Measurements from ENCODE around the gene TTC3.
"Not testable (repeated sequence)": the region's sequence is repeated elsewhere in the genome, so short reads cannot be mapped to it uniquely, and the experiment has no call there.

TTC3 gene, protein sequence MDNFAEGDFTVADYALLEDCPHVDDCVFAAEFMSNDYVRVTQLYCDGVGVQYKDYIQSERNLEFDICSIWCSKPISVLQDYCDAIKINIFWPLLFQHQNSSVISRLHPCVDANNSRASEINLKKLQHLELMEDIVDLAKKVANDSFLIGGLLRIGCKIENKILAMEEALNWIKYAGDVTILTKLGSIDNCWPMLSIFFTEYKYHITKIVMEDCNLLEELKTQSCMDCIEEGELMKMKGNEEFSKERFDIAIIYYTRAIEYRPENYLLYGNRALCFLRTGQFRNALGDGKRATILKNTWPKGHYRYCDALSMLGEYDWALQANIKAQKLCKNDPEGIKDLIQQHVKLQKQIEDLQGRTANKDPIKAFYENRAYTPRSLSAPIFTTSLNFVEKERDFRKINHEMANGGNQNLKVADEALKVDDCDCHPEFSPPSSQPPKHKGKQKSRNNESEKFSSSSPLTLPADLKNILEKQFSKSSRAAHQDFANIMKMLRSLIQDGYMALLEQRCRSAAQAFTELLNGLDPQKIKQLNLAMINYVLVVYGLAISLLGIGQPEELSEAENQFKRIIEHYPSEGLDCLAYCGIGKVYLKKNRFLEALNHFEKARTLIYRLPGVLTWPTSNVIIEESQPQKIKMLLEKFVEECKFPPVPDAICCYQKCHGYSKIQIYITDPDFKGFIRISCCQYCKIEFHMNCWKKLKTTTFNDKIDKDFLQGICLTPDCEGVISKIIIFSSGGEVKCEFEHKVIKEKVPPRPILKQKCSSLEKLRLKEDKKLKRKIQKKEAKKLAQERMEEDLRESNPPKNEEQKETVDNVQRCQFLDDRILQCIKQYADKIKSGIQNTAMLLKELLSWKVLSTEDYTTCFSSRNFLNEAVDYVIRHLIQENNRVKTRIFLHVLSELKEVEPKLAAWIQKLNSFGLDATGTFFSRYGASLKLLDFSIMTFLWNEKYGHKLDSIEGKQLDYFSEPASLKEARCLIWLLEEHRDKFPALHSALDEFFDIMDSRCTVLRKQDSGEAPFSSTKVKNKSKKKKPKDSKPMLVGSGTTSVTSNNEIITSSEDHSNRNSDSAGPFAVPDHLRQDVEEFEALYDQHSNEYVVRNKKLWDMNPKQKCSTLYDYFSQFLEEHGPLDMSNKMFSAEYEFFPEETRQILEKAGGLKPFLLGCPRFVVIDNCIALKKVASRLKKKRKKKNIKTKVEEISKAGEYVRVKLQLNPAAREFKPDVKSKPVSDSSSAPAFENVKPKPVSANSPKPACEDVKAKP (N-terminal part only)

DNA sequence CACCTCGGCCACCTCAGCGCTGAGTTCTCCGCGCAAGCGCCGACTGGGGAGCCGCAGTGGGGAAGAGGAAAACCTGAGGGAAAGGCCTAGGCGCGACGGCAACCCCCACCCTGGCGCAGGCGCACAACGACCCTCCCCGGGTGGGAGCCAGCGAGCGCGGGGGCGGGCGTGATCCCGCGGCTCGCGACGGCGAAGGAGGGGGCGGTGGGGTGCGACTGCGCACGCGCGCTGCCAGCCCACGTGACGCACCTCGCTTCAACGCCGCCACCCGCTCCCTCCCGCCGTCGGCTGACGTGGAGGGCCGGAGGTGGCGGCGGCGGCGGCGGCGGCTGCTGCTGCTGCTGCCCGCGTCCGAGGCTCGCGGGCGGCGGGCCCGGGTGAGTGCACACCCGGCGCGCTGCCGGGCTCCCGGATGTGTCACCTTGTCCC, at the start of gene TTC3, which contains the start of gene PIGP:
TSS of gene TTC3 (plus strand) at position 267 of the 429 bp plus-strand sequence. CDS start 14,004 bp downstream, outside the sequence.
TSS of gene PIGP (minus strand) at position 84 of the 429 bp plus-strand sequence. CDS start 556 bp downstream, outside the sequence.
- DNase-seq, result peak; percentile 91 to 98

DNA sequence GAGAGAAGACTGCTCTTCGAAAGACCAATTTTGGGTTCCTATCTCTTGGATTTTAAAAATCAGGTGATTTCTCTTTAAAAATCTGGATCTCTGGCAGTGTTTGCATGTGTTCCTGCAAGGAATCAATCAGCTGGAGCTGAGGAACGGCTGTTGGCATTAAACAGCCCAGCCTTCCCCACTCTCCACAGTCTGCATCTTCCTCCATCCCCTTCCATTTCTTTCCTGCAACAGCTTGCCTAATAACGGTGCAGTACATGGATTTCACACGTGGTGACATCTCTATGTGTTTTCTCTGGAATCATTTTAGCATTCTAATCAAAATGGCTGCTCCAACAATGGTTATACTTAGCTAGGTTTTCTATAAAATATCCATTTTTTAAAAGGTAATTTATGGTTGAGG, 46.6 kb upstream of the TTC3 start:
- DNase-seq, result no peak

DNA sequence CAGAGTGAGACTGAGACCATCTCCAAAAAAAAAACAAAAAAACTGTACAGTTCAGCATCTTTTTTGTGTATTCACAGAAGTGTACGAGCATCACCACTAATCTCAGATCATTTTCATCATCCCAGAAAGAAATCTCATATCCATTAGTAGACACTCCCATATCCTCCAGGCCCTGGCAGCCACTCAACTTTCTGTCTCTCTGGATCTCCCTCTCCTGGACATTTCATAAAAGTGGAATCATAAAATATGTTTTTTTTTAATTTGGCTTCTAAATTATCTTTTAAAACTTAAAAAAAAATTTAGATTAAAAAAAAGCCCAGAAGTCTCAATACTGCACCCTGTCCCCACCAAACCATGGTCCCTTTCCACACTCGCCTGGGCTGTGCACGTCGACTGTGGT, 44.5 kb upstream of the TTC3 start:
- DNase-seq, result no peak

DNA sequence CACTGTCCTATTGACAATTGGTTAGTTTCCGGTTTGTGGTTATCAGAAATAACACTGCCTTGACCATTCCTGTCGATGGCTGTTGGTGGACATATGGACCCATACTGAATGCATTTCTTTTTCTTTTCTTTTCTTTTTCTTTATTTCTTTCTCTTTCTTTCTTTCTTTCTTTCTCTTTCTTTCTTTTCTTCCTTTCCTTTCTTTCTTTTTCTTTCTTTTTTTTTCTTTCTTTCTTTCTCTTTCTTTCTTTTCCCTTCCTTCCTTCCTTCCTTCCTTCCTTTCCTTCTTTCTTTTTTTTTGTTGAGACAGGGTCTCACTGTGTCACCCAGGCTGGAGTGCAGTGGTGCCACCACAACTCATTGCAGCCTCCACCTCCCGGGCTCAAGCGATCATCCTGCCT, 42.2 kb upstream of the TTC3 start:
- no peak for DNase-seq

DNA sequence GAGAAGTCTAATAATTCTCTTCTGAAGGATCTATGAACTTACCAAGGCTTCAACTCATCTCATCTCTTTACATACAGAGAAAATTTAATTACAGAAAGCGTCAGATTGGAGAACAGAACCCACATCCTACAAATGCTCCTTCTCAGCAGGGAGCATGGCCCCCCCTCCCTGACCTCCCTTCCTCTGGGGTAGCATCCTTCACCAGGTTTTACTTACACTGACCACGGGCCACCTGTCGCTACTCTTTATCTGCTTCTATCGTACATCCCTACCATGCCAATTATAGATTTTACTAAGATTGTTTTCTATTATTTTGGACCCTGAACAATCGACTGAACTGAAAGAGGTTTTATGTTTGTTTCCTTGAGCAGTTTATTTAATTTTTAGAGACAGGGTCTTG, 40.8 kb upstream of the TTC3 start:
- DNase-seq, result no peak

DNA sequence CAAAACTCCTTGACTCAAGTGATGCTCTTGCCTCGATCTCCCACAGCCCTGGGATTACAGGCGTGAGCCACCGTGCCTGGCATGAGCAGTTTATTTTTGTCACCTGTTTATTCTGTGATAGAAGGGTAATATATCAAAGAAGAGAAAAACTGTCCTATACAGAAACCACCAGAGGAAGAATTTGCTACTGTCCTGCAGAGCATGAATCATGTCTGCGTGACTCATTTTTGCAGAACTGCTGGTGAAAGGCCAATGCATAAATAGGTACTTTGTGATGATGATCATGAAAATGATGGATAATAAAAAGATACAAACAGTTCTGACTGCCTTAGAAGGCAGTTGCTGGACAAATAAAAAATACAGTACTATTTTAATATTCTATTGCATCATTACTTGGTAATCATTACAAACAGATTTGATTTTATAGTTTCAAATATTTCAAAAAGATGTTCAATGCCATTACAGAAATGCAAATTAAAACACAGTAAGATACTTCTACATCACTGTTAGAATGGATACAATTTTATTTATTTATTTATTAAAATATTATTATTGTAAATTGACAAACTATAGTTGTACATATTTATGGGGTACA, 40.1 kb upstream of the TTC3 start:
- no peak for DNase-seq

DNA sequence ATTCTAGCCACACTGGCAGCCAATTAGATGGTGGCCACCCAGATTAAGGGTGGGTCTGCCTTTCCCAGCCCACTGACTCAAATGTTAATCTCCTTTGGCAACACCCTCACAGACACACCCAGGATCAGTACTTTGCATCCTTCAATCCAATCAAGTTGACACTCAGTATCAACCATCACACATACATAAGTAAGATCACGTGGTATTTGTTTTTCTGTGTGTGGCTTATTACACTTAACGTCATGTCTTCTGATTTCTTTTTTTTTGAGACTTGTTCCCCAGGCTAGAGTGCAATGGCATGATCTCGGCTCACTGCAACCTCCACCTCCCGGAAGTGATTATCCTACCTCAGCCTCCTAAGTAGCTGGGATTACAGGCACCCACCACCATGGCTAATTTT, 38.7 kb upstream of the TTC3 start:
- not testable (repeated sequence) for DNase-seq

DNA sequence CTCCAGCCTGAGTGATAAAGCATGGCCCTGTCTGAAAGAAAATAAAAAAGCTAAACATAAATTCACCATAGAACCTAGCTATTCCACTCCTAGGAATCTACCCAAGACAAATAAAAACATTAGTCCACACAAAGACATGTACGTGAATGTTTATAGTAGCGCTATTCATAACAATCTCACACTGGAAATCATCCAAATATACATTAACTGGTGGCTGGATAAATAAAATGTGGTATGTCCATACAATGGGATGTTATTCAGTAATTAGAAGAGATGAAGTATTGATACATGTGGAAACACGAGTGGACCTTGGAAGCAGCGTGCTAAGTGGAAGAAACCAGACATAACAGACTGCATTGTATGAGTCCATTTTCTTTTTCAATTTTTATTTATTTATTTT, 36.9 kb upstream of the TTC3 start:
- no peak for DNase-seq

DNA sequence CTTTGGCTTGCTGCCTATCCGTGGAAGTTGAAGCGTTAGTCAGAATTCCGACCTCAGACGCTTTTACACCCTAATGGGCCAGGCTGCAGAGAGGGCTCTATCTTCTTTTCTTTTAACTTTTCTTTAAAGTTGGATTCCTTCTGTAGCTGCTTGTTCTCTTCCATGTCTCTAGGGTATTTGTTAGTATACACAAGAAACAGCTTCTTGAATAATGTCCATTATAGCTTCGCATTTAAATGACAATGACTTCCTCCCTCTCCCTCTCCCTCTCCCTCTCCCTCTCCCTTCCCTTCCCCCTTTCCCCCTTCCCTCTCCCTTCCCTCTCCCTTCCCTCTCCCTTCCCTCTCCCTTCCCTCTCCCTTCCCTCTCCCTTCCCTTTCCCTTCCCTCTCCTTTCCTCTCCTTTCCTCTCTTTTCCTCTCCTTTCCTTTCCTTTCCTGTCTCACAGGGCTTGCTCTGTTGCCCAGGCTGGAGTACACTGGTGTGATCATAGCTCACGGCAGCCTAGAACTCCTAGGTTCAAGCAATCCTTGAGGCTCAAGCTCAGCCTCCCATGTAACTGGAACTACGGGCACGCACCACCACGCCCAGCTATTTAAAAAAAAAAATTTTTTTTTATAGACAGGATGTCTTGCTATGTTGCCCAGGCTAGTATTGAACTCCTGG, 33.5 kb upstream of the TTC3 start:
- no peak for DNase-seq

DNA sequence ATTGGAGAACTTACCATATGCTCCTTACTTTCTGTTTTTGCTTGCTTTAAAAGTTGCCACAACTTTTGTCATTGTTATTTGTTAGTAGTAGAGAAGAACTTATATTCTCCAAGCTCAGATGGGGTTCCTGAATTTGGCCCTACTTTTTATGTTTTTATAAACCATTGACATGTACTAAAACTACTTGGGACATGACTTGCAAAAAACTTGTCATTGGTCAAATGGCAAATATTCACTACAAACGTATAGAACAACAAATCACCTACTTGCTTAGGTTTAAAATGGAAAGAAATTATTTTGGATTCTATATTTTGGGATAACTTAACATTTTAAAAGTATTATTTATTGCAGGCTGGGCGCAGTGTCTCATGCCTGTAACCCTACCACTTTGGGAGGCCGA, 32.8 kb upstream of the TTC3 start:
- no peak for DNase-seq

DNA sequence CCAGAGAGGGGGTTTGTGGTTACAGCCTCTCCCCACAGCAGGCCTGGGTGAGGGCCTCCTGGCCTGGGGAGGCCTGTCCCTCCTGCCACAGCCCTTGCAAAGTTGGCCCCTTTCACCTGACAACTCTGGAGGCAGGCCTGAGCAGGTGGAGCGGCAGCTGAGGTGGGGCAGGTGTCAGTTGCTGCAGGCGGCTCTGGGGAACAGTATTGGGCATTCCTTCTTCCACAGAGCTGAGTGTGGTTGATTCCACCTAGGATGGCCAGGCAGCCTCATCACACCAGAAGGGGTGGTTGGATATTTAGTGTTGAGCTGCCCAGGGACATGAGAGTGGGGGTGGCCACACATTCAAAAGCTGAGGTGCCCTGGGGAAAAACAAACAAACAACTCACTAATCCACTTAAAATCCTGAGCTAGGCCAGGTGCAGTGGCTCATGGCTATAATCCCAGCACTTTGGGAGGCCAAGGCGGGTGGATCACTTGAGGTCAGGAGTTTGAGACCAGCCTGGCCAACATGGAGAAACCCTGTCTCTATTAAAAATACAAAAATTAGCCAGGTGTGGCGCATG, 31.3 kb upstream of the TTC3 start:
- no peak for DNase-seq

DNA sequence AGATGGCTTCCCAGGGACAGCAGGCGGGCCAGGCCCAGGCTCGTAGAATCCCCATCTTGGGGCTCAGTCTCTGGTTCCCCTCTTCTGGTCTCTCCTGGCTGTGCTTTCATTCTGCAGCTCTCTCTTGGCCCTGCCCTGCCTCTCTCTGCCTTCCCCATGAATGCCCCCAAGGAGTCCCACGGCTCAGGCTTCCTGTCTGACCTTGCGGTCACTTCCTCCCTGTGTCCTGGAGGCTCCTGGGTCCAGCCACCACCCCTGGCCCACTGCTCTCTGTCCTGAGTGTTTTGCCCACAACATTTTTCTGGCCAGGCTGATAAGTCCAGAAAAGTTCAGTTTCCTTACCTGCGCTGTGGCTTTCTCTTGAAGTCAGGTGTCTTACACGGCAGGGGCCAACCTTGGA, 29.2 kb upstream of the TTC3 start:
- DNase-seq, result no peak

DNA sequence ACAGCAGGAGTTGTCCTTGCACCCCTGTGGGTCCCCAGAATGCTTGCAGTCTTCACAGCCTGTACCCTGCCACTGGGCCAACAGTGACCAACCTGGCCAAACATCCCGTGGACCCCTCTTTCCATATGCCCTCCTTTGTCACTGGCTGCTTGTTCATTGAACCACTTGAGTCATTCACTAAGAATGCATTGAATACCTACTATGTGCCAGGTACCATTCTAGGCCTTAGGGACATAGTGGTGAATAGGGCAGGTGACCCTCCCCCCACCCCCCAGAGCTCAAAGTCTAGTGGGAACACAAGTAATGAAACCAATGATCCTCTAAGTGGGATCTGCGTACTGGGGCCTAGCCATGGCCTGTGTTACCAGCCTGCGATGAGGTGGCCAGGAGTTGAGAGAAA, 28.4 kb upstream of the TTC3 start:
- DNase-seq, result no peak

DNA sequence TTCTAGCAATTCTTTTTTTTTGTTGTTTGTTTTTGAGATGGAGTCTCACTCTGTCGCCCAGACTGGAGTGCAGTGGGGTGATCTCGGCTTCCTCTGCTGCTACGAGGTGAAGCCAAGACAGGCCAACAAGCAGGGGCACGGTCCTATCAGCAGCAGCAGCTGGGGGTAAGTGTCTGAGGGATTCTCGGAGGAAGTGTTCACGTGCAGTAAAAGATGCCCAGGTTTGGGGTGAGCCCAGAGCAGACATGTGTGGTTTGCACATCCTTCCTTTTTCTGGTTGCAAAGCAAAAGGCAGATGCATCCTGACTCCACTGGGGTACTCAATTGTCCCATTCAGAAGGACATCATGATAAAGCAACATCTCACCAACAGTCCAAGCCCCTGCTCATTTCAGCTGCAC, 27.9 kb upstream of the TTC3 start:
- no peak for DNase-seq

DNA sequence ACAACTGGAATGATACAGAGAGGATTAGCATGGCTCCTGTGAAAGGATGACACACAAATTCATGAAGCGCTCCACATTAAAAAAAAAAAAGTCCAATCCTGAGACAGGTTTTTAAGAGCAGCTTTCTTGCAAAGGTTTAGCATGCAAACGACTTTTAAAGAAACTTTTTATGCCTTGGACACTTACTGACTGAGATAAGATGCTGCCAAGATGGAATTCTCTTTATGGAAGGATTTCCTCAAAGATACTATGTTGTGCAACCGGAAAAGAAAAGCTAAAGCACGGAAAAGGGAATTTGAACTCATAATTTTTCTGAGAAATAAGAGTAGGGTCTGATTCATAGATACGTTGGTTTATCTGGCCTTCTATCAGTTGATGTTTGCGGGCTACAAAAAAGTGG, 27.5 kb upstream of the TTC3 start:
- DNase-seq, result no peak

DNA sequence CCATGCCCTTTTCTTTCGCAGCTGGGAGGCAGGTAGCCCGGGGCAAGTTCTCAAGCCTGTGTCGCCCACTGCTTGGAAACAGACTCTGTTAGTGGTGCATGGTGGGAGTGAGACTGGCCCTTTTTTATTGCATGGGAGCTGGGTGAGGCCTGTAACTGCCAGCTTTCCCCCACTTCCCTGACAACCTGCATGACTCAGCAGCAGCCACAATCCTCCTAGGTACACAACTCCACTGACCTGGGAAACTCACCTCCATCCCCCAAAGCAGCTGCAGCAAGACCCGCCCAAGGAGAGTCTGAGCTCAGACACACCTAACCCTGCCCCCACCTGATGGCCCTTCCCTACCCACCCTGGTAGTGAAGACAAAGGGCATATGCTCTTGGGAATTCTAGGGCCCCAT, 26.0 kb upstream of the TTC3 start:
- DNase-seq, result no peak

DNA sequence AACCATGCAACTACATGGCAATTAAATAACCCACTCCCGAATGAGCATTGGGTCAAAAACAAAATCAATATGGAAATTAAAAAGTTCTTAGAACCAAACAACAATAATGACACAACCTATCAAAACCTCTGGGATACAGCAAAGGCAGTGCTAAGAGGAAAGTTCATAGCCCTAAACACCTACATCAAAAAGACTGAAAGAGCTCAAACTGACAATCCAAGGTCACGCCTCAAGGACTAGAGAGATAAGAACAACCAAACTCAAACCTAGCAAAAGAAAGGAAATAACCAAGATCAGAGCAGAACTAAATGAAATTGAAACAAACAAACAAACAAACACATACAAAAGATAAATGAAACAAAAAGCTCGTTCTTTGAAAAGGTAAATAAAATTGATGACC, 23.3 kb upstream of the TTC3 start:
- DNase-seq, result not testable (repeated sequence)

DNA sequence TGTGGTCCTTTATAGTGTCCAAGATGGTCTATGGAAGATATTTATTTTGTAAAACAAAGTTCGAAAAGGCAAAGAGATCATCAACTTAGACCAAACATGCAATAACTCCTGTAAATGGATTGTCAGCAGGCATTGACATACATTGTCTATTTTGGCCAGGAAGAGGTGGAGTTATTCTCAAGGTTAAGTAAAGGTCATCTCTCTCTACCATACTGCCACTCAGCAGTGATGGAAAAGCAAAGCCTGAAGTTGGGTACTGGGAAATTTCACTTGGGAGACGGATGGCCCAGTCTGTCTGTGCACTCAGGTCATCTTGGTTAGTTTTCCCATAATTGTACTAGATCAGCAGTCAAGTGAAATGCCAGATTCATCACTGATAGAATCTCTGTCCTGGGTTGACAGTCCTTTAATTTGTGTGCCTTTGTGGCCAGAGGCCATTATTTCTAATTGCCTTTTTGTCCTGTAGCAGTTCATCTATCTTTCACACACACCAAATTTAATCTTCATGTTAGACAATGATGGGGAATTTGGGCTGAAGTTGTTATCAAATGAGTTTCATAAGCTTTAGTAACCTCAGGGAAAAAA, 17.7 kb upstream of the TTC3 start:
- DNase-seq, result no peak

DNA sequence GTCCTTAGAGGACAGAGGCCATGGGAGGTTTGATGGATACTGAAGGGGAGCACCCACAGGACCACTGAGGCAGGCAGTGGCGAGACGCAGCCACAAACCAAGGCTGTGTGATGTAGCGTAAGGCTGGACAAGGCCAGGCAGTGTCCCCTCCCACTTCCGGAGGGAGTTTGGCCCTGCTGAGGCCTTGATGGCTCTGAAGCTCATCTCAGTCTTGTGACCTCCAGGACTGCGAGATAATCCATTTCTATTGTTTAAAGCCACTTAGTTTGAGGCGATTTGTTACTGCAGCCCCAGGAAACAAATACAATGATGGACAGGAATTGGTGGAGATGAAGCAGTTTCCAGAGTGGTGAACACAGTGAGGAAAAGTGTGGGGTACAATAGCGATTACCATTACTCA, 15.4 kb upstream of the TTC3 start:
- DNase-seq, result no peak

DNA sequence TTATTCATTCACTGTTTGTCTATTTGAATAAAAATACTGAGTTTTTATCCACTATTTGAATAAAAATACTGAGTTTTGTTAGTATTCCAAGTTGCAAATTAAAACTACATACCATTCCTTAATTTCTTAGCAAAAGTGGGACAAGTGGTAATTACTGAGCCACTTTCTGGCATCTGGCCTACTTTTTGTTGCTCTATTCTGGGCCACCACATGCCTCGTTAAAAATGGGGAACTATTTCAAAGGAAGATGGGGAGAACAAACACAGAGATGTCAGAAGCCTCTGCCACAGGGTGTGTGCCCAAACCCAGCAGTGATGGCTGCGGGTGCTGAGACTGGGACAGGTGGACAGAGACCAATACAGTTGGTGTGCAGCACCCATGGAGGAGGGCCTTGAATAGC, 14.8 kb upstream of the TTC3 start:
- no peak for DNase-seq

DNA sequence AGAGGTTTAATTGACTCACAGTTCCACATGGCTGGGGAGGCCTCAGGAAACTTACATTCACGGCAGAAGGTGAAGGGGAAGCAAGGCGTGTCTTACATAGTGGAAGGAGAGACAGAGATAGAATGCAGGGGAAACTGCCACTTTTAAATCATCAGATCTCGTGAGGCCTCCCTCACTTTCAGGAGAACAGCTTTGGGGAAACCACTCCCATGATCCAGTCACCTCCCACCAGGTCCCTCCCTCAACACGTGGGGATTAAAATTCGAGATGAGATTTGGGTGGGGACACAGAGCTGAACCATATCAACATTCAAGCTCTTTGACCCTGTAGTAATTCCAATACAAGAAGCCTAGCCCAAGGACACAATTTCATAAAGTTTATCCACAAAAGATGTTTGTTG, 13.9 kb upstream of the TTC3 start:
- DNase-seq, result no peak

All from inflammatory macrophage treated with lipopolysaccharide for 1 hour (primary cell).